ENCODE results near the gene MEA1.
A peak's percentile ranks its signal among the peaks of the same experiment; 100 is the strongest.
"Not testable (repeated sequence)": the region's sequence is repeated elsewhere in the genome, so short reads cannot be mapped to it uniquely, and the experiment has no call there.

MEA1 gene

DNA sequence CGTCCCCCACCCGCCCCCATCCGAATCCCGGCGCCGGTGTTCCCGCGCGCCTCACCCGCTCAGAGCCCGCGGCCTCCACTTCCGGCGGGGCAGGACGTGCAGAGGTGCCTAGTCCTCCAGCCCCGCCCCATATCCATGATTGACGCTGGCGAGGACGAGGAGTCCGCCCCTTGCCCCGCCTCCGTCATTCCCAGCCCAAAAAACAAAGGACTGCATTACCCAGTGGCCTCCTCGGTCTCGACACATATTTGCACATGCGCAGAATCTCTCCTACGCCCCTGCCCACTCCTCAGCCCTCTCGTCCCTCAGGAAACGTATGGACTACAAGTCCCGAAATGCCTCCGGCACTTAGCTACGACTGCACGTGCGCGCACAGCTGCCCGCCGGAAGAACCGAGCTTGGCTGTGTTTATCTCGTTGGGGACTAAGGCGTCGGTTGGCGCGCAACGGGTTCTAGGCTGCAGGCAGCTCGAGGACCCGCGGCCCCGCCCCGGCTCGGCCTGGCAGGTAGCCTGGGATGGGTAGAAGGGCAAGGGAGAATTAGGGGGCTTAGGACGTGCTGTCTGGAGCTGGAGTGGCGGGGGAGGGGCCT is at the start of gene MEA1, which contains the start of gene KLHDC3:
TSS of gene MEA1 (minus strand) at position 104 of the 591 bp plus-strand sequence. CDS start 133 bp downstream, outside the sequence.
TSS of gene KLHDC3 (plus strand) at position 407 of the 591 bp plus-strand sequence. CDS start 2,944 bp downstream, outside the sequence.
- peak; percentile 98 to 99 (median 99) for DNase-seq (ENCODE audit: low read depth in 2 of 3, low spot score in 1 of 3)

- no peak for DNase-seq (ENCODE audit: low read depth in 2 of 3, low spot score in 1 of 3)
Observed at GRCh38 chr6:43062818-43063217, 49.1 kb upstream of the MEA1 start.

GRCh38 chr6:43061861-43062260 is 48.1 kb upstream of the MEA1 start:
- no peak for DNase-seq (ENCODE audit: low read depth in 2 of 3, low spot score in 1 of 3)

DNA sequence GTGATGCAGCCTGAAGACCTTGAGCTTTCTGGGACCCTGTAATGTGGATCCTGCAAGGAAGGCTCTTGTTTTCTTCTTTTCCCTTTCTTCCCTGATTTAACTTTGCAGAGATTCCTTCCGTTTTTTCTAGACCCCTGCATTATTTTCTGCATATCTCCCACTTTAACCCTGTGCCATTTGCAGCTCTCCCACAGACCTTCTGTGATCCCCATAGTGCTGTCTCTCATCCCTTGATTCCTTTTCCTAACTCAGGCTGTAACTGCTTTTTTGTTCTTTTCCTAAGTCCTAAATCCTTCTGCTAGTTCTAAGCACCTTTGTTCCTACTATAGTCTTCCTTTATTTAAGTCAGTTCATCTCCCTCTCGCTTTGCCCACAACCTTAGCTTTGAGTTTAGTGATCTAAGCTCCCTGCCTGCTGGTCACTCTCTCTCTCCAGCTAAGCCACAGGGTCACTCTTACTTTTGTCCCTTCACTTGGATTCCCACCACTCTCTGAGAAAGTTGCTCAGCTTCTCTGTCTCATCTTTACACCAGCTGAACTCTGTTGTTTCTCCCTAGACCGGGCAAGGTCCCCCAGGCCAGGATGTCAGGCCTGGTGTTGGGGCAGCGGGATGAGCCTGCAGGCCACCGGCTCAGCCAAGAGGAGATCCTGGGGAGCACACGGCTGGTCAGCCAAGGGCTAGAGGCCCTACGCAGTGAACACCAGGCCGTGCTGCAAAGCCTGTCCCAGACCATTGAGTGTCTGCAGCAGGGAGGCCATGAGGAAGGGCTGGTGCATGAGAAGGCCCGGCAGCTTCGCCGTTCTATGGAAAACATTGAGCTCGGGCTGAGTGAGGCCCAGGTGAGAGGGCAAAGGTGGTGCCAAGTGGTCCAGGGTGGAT is 47.2 kb upstream of the MEA1 start:
- no peak for DNase-seq (ENCODE audit: low read depth in 2 of 3, low spot score in 1 of 3)

DNA sequence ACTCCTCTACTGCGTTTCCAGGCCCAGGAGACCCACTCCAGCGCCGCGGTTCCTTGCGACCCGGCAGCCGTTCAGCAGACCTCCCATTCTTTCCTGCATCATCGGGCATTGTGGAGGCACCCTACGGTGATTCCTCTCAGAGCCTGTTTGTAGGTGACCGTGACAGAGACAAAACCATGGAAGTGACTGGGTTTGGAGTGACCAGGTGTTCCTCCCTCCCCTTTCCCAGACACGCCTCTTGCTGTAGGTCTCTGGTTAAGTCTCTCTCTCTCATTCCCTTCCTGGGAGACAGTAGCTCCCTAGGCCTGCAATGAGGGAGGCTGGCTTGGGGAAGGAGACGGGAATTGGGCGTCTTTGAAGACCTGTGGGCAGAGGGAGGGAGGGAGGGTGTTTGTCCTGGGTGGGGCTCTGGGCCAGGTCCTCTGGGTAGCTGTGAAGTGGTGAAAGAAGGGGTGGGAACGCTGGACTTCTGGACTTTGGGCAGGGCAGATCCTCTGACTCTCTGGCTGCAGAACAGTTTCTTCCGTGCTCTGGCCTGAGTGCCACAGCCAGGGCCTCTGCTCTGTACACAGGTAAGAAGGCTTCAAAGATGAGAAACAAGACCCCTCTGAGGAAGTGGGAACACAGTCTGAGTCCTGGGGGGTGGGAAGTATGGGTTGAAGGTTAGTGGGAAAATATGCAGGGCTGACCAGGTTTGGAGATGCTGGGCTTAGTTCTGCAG is 46.4 kb upstream of the MEA1 start:
- DNase-seq (ENCODE audit: low read depth in 2 of 3, low spot score in 1 of 3), result no peak

GRCh38 chr6:43059168-43060033 is 45.7 kb upstream of the MEA1 start, which contains the start of the genes KLC4 and MRPL2:
KLC4 (plus strand) TSS chr6:43059631; CDS start chr6:43061336, 1,705 bp downstream.
MRPL2 (minus strand) TSS chr6:43059434; CDS start chr6:43059381, 53 bp downstream.
- DNase-seq (ENCODE audit: low read depth in 2 of 3, low spot score in 1 of 3), result peak; percentile 96 to 97 (median 97)

- DNase-seq (ENCODE audit: low read depth in 2 of 3, low spot score in 1 of 3), result no peak
Observed at GRCh38 chr6:43058531-43058930, 44.8 kb upstream of the MEA1 start.

DNA sequence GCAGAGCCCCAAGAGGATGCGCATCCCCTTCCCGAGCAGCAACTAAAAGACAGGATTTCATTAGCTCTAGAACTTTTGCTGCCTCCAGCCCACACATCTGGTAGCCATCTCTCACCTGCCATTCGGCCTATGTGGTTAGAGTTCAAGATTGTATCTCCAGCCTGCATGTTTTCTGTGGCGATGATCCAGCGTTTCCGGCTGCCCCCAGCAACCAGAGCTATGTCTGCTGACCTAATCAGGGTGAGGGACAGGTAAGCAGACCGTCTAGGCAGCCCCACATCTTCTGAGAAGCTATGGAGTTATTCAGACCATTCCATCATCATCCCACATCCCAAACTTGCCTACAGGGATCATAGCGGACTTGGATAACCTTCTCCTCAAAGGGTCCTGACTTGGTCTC is 42.2 kb upstream of the MEA1 start:
- no peak for DNase-seq (ENCODE audit: low read depth in 2 of 3, low spot score in 1 of 3)

- no peak for DNase-seq (ENCODE audit: low read depth in 2 of 3, low spot score in 1 of 3)
Observed at GRCh38 chr6:43054206-43054943, 40.6 kb upstream of the MEA1 start.

- DNase-seq (ENCODE audit: low read depth in 2 of 3, low spot score in 1 of 3), result peak; percentile 78 to 90 (median 82)
Observed at GRCh38 chr6:43053545-43054205, 39.9 kb upstream of the MEA1 start, which contains the start of gene CUL7. CUL7 (minus strand) TSS chr6:43053851; CDS start chr6:43052788, 1,063 bp downstream.

- peak in 1 of 3 donors; percentile 8 for DNase-seq (ENCODE audit: low read depth in 2 of 3, low spot score in 1 of 3)
Observed at GRCh38 chr6:43052842-43053544, 39.2 kb upstream of the MEA1 start.

DNA sequence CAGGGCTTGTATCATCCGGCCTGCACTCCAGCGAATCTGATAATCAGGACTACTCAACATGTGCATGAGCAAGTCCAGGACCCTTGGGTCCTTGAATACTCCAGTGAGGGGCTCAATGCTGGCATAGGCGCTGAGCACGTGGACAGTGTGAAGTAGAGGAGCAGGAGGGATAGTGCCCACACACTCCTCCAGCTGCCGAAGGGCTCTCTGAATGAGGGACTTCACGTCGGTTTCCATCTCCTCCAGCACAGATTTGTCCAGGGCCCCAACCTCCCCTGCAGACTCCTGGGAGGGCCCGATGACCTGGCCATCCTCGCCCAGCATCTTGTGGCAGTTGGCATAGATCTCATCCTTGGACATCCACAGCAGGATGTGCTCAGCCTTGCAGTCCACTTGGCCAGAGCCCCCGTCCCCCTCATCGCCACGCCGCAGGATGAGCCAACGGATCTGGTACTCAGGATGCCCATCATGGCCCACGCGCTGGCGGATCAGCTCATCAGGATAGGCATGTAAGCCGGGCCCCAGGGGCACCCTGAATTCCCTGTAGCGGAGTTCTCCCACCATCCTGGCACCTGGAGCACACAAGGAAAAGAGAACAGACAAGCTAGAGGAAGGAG is 38.6 kb upstream of the MEA1 start:
- no peak for DNase-seq (ENCODE audit: low read depth in 2 of 3, low spot score in 1 of 3)

- DNase-seq (ENCODE audit: low read depth in 2 of 3, low spot score in 1 of 3), result no peak
Observed at GRCh38 chr6:43050981-43051380, 37.2 kb upstream of the MEA1 start.

GRCh38 chr6:43047998-43048397 is 34.3 kb upstream of the MEA1 start:
- DNase-seq (ENCODE audit: low read depth in 2 of 3, low spot score in 1 of 3), result no peak

DNA sequence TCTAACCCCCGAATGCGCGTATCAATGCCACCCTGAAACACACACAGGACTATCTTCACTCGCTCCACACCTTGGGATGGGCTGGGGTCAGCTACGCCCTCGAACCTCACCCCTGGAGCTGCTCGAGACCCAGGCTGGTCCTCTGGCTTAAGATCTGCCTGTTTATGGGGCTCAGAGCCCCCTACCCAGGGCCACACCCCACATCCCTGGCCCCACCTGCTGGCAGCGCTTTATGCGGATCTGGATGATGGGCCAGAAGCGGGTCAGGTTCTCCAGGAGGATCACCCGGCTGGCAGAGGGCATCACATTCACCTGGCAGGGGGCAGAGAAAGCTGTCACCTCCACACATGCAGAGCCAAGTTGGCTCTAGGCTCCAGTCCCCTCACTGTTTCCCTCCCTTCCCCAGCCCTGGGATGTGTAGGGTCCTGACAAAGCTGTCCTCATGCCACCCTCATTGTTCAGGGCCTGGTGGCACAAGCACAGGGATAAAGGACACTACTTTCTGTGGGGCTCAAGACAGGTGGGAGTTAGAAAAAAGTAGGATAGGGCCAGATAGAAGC is 31.7 kb upstream of the MEA1 start:
- DNase-seq (ENCODE audit: low read depth in 2 of 3, low spot score in 1 of 3), result no peak

DNA sequence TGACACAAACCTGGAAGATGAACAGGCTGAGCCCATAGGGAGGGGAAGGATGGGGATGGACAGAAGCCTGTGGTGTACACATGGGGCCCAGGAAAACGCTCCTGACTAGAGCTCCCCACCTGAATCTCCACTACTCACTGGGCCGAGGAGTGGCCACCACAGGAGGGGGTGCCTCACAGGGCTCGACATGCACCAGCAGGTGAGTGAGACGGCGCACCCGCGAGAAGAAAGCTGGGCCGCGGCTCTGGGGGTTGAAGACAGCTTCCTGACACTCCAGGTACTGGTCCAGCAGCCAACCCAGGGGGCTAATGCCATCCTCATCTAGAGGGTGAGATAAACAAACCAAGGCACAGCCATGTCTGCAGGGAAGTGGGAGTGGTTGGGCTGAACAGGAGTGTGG is 29.6 kb upstream of the MEA1 start:
- DNase-seq (ENCODE audit: low read depth in 2 of 3, low spot score in 1 of 3), result no peak

DNA sequence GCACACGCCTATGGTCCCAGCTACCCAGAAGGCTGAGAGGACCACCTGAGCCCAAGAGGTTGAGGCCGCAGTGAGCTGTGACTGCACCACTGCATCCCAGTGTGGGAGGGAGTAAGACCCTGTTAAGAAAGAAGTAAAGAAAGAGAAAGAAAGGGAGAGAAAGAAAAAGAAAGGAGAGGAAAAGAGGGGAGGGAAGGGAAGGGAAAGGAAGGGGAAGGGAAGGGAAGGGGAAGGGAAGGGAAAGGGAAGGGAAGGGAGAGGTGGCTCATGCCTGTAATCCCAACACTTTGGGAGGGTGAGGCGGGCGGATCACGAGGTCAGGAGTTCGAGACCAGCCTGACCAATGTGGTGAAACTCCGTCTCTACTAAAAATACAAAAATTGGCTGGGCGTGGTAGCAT is 27.7 kb upstream of the MEA1 start:
- DNase-seq (ENCODE audit: low read depth in 2 of 3, low spot score in 1 of 3), result not testable (repeated sequence)
